Measurements from ENCODE around the gene RPS6KB1. TPM values are rescaled to one million over a fixed set of nuclear protein-coding genes. Genes with fewer than 3 reads are reported as not detected.
"Not testable (repeated sequence)": the region's sequence is repeated elsewhere in the genome, so short reads cannot be mapped to it uniquely, and the experiment has no call there.

The RPS6KB1 gene
- polyA plus RNA-seq, 3 donors: 7.4 to 12.5 (median 11.1) TPM

DNA sequence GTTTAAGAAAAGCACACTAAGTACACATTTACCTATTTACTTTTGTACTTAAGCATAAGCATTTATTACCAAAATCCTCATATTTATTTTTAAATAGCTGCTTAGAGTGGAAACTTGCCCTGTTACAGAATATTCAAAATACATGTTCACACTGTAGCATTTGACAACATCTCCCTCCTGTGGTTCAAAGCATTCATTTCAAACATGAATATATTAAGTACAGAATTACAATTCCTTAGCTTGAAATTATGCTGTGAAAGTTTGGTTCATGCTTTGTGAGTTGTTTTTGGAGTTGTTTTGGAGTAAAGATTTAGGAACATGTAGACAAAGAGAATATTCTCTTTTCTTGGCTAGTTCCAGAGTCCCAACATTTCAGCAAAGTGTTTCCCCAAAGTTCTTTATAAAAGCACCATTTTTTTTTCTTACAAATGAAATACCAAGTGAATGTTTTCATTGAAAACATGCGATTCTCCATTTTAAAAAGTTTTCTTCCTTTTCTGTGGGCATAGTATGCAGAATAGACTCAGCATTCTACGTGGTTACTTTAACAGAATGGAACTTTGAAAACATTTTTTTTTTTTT lies 33.4 kb upstream of the RPS6KB1 start:
- no peak overlapping the region for H3K27ac ChIP-seq (ENCODE audit: low read depth, low read length)
- 82 to 89% (median 86%) methylated on average over 2 of the region's 2 CpGs for WGBS, 3 donors

- H3K27ac ChIP-seq (ENCODE audit: low read depth, low read length): no peak overlapping the region
- WGBS, 3 donors: 63 to 79% (median 70%) methylated on average over 3 of the region's 3 CpGs
Measured at GRCh38 chr17:59863616-59864015, 29.3 kb upstream of the RPS6KB1 start.

DNA sequence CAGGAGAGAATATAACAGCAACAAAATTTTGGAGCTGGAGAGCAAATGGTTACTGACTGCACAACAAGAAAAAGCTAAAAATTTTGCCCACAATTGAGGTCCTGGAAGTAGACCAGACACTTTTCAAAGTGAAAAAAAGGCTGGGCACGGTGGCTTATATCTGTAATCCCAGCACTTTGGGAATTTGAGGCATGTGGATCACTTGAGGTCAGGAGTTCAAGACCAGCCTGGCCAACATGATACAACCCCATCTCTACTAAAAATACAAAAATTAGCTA lies 23.0 kb upstream of the RPS6KB1 start:
- H3K27ac ChIP-seq (ENCODE audit: low read depth, low read length): no peak overlapping the region
- WGBS, 3 donors: 23 to 36% (median 30%) methylated on average over 1 of the region's 1 CpG

DNA sequence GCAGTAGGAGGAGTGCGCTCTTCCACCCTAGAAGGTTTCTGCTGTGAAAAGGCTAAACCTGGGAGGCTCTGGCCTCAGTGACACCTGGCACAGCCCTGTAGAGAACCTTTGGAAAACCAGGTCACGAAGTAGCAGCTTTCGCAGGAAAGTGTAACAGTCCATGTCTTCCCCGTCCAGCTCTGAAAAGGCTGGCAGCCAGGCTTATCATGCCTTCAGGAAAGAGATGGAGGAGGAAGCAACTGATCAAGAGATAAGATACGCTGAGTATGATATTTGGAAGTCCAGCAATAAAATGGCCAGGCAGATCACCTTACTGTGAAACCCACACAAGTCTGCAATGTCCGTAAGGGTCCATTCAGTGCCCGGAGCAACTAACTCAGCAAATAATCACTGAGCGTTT lies 22.4 kb upstream of the RPS6KB1 start:
- H3K27ac ChIP-seq (ENCODE audit: low read depth, low read length): no peak overlapping the region
- 74 to 83% (median 81%) methylated on average over 8 of the region's 8 CpGs for WGBS, 3 donors

GRCh38 chr17:59872351-59872750 lies 20.6 kb upstream of the RPS6KB1 start:
- no peak overlapping the region for H3K27ac ChIP-seq (ENCODE audit: low read depth, low read length)

DNA sequence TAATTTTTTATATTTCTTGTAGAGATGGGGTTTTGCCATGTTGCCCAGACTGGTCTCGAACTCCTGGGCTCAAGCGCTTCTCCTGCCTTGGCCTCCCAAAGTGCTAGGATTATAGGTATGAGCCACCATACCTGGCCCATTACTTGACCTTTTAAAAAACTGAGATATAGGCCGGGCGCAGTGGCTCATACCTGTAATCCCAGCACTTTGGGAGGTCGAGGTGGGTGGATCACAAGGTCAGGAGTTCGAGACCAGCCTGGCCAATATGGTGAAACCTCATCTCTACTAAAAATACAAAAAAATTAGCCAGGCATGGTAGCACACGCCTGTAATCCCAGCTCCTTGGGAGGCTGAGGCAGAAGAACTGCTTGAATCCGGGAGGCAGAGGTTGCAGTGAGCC lies 19.5 kb upstream of the RPS6KB1 start:
- not testable (repeated sequence) for H3K27ac ChIP-seq (ENCODE audit: low read depth, low read length)
- 96 to 99% (median 97%) methylated on average over 8 of the region's 8 CpGs for WGBS, 3 donors

GRCh38 chr17:59874376-59874775 lies 18.5 kb upstream of the RPS6KB1 start:
- no peak overlapping the region for H3K27ac ChIP-seq (ENCODE audit: low read depth, low read length)
- 84 to 96% (median 95%) methylated on average over 2 of the region's 2 CpGs for WGBS, 3 donors

DNA sequence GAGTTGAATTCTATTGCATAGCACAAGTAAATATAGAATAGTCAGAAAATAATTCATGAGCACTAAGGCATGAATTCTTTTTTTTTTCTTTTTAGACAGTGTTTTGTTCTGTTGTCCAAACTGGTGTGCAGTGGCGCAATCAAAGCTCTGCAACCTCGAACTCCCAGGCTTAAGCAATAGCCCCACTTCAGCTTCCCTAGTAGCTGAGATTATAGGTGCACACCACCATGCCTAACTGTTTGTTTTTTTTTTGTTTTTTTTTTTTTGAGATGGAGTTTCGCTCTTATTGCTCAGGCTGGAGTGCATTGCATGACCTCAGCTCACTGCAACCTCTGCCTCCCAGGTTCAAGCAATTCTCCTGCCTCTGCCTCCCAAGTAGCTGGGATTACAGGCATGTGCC lies 16.8 kb upstream of the RPS6KB1 start:
- WGBS, 3 donors: 63 to 95% (median 83%) methylated on average over 3 of the region's 3 CpGs
- no peak overlapping the region for H3K27ac ChIP-seq (ENCODE audit: low read depth, low read length)

- 88 to 92% (median 88%) methylated on average over 5 of the region's 5 CpGs for WGBS, 3 donors
- no peak overlapping the region for H3K27ac ChIP-seq (ENCODE audit: low read depth, low read length)
Measured at GRCh38 chr17:59877965-59878364, 15.0 kb upstream of the RPS6KB1 start.

DNA sequence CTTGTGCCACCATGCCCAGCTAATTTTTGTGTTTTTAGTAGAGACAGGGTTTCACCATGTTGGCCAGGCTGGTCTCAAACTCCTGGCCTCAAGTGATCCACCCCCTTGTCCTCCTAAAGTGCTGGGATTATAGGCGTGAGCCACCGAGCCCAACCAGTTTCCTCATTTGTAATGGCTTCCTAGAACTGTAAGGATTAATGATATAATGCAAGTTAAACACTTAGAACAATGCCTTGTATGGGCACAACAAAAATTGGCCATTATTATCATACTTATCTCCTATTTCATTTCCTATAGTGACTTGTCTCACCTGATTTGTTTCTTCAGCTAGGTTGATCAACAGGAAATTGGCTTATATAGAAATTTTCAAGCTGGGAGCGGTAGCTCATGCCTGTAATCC lies 14.3 kb upstream of the RPS6KB1 start:
- H3K27ac ChIP-seq (ENCODE audit: low read depth, low read length): no peak overlapping the region
- 74 to 88% (median 87%) methylated on average over 3 of the region's 3 CpGs for WGBS, 3 donors

GRCh38 chr17:59884861-59885260 lies 8.1 kb upstream of the RPS6KB1 start:
- WGBS, 3 donors: 95 to 99% (median 98%) methylated on average over 9 of the region's 9 CpGs
- H3K27ac ChIP-seq (ENCODE audit: low read depth, low read length): no peak overlapping the region

GRCh38 chr17:59888145-59888750 lies 4.7 kb upstream of the RPS6KB1 start:
- H3K27ac ChIP-seq (ENCODE audit: low read depth, low read length): no peak overlapping the region
- 93 to 99% (median 98%) methylated on average over 7 to 8 of the region's 8 CpGs for WGBS, 3 donors

DNA sequence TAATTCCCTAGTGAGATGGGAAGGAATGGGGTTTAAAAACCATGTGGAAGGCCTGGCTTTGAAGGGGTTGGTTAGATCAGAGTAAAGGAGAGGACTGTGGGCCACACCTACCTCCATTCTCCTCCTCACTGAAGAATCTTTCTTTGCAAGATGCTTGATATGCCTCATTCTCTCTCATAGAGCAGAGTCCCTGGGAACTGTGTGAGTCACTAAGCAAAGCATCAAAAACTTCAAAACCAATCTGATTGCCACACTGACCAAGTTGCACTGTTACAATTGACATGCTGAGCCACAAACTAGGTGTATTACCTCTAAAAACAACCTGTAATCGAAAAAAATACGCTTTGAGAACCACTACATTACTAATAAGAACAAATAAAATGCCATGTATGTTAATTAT lies 2.2 kb upstream of the RPS6KB1 start:
- H3K27ac ChIP-seq (ENCODE audit: low read depth, low read length): no peak overlapping the region
- 95 to 99% (median 95%) methylated on average over 2 of the region's 2 CpGs for WGBS, 3 donors

GRCh38 chr17:59892251-59892923 lies 534 bp upstream of the RPS6KB1 start:
- H3K27ac ChIP-seq (ENCODE audit: low read depth, low read length): no peak overlapping the region
- 4 to 9% (median 8%) methylated on average over 25 of the region's 25 CpGs for WGBS, 3 donors

DNA sequence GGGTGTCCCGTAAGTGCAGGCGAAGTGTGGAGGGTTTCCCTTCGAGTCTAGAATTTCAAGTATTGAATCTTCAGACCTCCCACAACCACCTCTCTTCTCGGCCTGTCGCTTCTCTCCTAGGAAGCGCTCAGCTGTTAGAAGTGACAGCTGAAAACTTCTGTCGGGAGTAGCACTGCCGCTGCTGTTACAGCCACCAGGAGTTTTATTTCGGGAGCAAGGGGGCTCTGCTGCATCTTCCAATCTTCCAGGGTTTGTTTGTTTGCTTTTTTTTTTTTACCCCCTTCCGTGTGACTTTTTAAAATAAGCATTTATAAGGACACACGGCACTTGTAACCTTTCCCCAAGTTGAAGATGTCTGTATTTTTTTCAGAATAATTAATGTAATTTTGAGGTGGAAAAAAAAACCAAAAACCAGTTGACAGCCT lies 767 bp downstream of the RPS6KB1 start:
- WGBS, 3 donors: 1% methylated on average over 11 of the region's 11 CpGs

DNA sequence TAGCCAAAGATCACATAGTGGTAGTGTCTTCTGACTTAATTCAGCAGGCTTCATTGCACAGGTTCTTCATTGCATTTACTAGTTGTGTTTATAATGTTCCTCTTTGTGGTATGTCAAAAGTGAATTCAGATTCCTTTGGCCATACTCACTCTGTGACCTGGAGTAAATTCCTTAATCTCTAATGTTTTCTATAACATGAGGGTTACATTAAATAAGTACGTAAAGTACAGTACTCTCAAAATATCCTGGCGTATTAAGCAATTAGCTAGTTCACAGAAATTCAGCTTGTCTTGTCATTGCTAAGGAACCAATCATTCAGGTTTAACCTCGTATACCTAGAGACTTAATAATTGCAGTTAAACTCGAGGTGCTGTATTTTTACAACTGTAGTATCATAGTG lies 4.2 kb downstream of the RPS6KB1 start:
- WGBS, 3 donors: 76 to 82% (median 82%) methylated on average over 4 of the region's 4 CpGs
- no peak overlapping the region for H3K27ac ChIP-seq (ENCODE audit: low read depth, low read length)

More for the DNA sequence above, 767 bp downstream of the RPS6KB1 start:
- H3K27ac ChIP-seq (ENCODE audit: low read depth, low read length): no peak overlapping the region

- no peak overlapping the region for H3K27ac ChIP-seq (ENCODE audit: low read depth, low read length)
- 75 to 83% (median 79%) methylated on average over 5 of the region's 5 CpGs for WGBS, 3 donors
Measured at GRCh38 chr17:59899099-59899498, 6.2 kb downstream of the RPS6KB1 start.

DNA sequence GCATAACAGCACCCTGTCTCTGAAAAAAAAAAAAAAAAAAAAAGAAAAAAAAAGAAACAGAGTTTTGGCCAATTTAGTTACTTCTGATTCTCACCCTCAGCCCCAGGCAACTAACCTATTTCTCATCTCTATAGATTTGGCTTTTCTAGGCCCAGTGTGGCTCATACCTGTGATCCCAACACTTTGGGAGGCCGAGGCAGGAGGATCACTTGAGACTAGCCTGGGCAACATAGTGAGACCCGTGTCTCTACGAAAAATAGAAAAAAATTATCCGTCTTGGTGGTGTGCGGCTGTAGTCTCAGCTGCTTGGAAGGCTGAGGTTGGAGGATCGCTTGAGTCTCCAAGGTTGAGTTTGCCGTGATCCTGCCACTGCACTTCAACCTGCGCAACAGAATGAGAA lies 8.7 kb downstream of the RPS6KB1 start:
- no peak overlapping the region for H3K27ac ChIP-seq (ENCODE audit: low read depth, low read length)
- 94 to 97% (median 96%) methylated on average over 8 of the region's 8 CpGs for WGBS, 3 donors

GRCh38 chr17:59903455-59903854 lies 10.5 kb downstream of the RPS6KB1 start:
- WGBS, 3 donors: 84 to 90% (median 86%) methylated on average over 2 of the region's 2 CpGs
- H3K27ac ChIP-seq (ENCODE audit: low read depth, low read length): no peak overlapping the region

DNA sequence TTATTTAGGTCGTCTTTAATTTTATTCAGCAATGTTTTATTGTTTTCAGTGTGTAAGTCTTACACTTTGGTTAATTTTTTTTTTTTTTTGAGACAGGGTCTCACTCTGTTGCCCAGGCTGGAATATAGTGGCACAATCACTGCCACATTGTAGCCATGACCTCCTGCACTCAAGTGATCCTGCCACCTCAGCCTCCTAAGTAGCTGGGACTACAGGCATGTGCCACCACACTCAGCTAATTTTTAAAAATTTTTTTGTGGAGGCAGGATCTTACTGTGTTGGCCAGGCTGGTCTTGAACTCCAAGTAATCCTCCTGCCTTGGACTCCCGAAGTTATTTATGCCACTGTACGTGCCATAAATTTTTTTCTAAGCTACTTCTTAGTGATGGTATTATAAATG lies 14.5 kb downstream of the RPS6KB1 start:
- WGBS, 3 donors: 88 to 94% (median 93%) methylated on average over 3 of the region's 3 CpGs
- H3K27ac ChIP-seq (ENCODE audit: low read depth, low read length): no peak overlapping the region
